ENCODE measurements around the gene GPRC5C. TPM values are rescaled to one million over a fixed set of nuclear protein-coding genes. Genes with fewer than 3 reads are reported as not detected.

GPRC5C gene
- polyA plus RNA-seq, 4 donors, result 116 to 145 (median 126) TPM

DNA sequence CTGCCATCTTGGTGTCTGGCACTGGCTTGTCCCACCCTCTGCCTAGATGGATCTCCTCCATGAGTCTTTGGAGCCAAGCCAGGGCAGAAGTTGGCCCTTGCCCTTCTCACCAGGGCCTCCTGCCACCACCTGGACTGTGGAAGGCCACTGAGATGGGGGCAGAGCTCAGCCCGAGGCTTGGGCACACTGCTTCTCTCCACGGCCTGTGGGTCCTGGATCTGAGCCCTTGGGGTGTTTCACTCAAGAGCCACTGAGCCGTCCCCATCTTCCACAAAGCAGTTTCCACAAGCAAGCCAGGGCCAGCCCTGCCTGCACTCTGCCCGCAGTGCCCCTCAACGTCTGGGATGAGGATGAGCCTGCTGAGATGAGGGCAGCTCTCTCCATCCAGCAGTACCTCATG, 17.9 kb downstream of the GPRC5C start:
- DNase-seq (ENCODE audit: low read depth in 4 of 4, low spot score in 3 of 4), result no peak

DNA sequence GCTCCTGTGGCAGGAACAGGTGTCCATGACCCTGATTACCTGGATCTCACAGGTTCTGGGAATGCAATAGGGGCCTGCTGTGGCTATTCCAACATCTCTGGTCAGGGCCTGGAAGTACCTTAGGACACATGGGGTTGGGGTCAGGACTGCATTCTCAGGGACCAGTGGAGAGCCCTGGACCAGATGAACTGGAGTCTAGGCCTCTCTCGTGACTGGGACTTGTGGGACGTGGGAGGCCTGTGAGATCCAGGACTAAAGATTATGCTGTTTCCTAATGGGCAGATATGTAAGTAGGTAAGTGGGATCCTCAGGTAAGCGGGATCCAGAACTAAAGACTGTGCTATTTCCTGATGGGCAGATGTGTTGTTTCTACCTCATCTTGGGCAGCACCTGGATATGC, 18.3 kb downstream of the GPRC5C start:
- no peak for DNase-seq (ENCODE audit: low read depth in 4 of 4, low spot score in 3 of 4)

DNA sequence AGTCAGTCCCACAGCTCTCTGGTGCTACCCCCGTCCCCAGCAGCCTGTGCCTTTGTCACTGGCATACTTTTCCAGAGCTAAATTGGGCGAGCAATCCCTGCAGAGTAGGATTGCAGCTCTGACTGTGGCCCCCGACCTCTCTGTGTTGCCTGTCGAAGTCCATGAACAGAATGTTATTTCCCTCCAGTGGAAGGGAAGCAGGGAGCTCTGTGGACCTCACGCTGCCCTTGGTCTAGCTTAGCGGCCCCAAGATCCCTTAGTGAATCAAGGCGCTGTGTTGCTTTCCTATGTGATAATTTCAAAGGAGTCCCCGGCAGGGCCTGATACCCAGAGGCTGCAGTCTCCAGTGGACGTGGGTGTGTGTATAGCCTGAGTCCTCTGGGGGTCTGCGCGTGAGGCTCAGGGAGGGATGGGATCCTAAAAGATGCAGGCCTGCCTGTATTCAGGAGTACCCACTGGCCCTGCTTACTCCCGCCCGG, 19.1 kb downstream of the GPRC5C start:
- DNase-seq (ENCODE audit: low read depth in 4 of 4, low spot score in 3 of 4), result no peak

DNA sequence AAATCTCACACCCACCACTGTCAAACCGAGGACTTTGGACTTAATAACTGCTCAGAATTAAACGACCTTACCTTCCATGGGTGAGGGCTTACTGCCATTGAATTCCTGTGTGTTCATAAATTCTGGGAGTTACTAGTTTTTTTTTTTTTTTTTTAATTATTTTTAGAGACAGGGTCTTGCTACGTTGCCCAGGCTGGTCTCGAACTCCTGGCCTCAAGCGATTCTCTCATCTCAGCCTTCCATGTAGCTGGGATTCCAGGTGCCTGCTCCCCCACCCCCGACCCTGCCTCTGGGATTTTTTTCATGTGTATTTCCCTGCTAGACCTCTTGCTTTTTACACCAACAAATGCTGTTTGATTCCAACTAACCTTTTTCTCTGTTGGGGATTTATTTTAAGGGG, 19.7 kb downstream of the GPRC5C start:
- no peak for DNase-seq (ENCODE audit: low read depth in 4 of 4, low spot score in 3 of 4)

DNA sequence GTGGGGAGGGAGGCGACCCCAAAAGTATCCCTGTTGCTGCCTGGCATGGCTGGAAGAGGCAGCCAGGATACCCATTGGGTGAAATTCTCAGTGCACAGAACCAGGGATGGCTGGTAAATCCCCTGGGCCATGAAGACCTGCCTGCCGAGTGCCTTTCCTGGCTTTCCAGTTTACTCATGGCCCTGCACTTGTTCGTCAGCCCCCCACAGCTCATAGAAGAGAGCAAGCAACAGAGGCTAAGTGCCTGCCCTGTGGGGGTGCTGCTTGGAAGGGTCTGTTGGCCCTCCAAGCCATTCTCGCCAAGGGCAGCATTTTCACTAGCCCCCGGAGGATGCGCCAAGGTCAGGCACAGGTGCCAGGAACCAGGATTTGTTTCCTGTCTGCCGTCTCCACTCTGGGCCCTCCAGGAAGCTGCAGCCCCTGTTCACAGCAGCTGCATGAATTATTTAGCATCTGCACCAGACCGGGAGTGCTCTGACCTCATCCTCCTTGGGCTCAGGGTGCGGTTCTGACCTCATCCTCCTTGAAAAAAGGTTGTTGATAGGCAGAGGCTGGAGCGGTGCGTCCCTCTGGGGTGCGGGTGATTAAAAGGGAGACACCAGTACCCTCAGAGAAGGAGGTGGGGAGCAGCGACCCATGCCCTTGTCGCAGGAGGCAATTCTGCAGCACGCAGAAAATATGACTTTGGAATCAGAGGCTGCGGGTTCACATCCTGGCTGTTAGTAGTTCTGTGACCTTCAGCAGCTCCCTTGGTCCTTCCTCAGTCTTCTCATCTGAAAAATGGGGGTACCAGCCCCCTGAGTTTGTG, 20.3 kb downstream of the GPRC5C start:
- no peak for DNase-seq (ENCODE audit: low read depth in 4 of 4, low spot score in 3 of 4)

DNA sequence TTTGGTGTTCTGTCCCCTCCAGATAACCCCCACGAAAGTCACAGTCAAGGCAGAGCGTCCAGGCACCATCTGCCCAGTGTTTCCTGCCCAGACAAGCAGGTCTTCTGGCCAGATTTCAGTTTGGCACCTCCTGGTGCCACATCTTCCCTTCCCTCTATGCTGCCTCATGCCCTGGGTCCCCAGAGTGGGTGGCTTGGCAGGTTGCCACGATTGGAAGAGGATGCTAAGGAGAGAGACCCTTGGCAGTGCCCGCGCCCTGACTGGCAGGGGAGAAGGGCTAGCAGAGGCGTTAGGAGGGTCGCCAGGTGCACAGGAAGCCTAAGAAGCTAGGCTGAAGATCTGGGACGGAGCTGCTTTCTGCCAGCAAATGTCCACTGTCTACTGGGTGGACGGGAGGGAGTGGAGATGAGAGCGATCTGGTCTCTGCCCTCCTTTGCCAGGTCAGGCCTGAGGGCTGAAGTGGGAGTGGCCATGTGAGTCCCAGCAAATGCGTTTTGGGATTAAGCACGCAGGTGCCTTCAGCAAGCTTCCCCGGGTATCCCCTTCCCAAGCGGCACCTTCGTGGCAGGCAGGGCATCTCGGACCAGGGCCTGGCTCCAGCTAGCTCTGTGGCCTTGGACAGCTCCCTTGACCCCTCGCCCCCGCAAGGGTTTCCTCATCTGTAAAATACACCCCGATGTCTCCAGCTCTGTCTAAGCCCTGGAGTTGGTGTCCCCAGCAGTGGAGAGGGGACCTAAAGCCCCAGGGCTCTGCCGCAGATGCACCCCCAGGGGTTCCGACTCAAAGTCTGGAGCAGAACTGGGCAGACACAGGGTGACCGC, 21.2 kb downstream of the GPRC5C start:
- DNase-seq (ENCODE audit: low read depth in 4 of 4, low spot score in 3 of 4), result no peak

DNA sequence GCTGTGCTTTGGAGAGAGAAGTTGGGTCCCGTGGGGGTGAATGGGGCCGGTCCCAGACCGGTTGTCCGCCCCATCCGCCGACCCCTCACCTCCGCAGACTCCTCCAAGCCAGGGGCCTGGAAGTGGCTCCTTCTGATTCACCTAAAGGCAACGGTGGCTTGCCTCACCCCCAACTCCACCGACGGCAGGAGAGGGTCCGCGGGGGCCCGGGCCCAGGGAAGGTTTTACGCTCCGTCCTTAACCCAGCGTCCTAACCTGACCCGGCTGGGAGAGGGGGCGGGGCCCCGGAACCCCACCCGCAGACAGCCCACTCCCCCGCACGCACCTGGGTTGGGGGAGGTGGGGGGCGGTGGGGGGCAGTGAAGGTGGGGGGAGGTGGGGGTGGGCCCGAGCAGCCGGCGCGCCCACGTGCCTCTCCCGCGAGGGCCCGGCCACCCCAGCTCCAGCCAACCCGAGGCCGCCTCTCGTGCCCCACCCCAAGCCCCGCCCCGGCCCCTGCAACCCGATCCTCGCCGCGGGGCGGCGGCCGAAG, 21.8 kb downstream of the GPRC5C start:
- DNase-seq (ENCODE audit: low read depth in 4 of 4, low spot score in 3 of 4), result no peak

DNA sequence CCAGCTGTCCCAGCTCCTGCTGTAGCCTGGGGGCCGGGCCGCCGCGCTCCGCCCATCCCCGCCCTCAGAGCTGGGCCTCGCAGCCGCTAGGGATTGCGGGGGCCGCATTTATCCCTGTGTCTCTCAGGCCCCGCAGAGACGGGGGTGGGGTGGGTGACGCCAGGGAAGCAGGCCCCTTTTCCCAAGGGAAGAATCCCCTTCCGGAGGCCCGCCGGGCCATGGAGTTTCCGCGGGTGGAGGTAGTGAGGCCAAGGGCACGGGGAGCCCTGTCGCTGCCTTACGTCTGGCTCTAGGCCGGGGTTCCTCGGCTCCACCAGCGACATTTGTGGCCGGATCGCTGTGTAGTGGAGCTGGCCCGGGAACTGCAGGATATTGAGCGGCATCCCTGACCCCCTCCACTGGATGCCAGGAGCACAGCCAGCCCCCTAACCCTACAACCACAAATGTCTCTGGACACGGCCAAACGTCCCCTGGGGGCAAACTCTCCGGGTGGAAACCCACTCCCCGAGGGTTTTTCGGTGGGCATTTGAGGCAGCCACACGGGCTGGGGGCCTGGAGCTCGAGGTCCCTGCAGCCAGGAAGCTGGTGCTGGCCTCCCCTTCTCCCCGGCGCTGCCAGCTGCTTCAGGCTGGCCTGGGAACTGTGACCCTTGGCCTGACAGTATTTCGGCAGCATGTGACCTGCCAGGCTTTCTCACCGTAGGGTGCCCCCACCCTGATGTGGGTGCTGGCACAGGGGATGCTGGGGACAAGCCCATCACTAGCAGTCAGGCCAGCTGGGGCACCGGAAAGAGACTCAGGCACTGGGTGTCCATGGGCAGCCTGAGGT, 22.5 kb downstream of the GPRC5C start:
- peak in 3 of 4 donors; percentile 82 to 88 (median 86) for DNase-seq (ENCODE audit: low read depth in 4 of 4, low spot score in 3 of 4)

DNA sequence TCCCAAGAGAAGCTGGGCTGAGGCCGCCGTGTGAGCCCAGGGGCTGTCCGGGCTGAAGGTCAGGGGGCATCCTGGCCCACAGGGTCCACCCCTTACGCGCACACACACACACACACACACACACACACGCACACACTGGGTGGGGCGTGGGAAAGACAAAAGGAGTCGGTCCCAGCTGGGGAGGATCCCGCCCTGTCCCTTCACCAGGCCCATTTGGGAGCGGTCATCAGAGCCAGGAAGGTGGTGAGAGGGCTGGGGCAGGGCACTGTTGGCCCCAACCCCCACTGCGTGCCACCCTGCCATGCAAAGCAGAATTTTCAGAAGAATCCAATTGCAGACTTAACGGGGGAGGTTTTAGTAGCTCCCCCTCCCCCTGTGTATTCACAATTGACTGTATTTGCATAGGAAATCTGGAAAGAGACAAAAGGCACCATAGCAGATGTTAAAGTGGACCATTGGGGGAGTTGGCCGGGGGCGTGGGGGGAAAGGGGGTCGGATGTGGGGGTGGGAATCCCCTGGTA, 23.2 kb downstream of the GPRC5C start:
- no peak for DNase-seq (ENCODE audit: low read depth in 4 of 4, low spot score in 3 of 4)

DNA sequence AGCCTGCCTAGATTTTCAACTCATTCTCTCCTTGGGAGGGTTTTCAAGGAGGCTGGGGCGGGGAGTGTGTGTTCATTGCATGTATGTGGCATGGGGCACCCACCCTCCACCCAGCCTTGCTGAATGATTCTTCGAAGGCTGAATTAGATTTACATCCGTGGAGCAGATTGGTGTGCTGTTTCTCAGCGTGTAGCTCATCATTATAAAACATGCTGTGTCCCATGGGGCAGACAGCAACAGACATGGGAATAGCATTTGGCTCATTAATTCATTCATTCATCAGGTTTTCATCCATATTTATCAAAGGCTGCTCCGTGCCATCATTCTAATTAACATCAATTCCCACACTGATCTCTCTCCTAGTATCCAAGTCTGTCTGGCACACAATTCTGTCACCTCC, 23.9 kb downstream of the GPRC5C start:
- DNase-seq (ENCODE audit: low read depth in 4 of 4, low spot score in 3 of 4), result no peak

DNA sequence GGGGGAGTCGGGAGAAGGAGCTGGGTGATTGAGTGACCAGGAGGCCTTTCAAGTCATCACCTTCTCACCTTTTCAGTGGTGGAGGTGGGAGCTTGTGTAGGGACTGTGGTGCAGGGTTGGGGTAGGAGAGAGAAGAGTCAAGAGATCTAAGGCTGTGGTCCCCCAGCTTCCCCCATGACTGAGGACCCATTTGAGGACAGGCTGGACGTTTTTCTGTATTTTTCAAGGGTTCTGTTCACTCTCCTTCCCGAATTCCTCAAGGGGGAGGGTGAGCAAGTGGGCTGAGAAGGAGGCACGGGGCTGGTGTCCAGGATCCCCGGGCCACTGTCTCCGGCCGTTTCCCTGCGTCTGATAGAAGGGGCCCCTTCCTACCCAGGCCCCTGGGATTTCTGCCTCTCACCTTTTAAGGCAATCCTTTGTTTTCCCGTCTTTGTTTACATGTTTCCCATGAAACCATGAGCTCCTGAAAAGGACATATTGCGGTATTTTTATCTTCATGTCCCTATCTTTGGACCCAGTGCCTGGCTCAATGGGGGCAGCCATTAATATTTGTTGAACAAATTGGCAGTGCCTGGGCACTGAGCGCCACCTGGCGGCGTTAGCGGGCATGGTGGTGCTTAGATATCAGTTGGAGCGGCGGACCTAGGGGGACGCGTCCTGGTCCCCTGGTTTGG, 25.4 kb downstream of the GPRC5C start:
- no peak for DNase-seq (ENCODE audit: low read depth in 4 of 4, low spot score in 3 of 4)

DNA sequence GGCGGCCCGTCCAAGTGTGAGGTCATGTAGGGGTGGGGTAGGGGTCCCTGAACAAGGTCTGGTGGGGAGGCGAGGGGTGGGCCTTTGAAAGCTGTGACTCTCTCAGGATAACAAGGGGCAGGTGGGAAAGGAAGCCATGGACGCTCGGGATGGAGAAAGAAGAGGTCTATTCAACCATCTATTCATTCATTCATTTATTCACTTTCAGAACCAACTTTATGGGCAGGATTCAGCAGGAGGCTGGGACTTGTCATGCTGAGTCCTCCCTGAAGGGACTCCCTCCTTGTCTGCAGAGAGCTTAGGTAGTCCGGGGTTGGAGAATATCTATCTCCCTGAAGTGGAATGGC, 25.9 kb downstream of the GPRC5C start:
- DNase-seq (ENCODE audit: low read depth in 4 of 4, low spot score in 3 of 4), result no peak

DNA sequence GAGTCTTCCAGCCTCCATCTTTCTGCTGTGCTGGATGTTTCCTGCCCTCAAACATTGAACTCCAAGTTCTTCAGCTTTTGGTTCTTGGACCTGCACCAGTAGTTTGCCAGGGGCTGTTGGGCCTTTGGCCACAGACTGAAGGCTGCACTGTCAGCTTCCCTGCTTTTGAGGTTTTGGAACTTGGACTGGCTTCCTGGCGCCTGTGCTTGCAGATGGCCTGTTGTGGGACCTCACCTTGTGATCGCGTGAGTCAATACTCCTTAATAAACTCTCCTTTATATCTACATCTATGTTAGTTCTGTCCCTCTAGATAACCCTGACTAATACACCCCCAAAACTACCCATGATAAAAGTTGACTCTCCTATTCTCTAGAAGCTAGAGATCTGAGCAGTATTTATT, 26.9 kb downstream of the GPRC5C start:
- DNase-seq (ENCODE audit: low read depth in 4 of 4, low spot score in 3 of 4), result no peak

DNA sequence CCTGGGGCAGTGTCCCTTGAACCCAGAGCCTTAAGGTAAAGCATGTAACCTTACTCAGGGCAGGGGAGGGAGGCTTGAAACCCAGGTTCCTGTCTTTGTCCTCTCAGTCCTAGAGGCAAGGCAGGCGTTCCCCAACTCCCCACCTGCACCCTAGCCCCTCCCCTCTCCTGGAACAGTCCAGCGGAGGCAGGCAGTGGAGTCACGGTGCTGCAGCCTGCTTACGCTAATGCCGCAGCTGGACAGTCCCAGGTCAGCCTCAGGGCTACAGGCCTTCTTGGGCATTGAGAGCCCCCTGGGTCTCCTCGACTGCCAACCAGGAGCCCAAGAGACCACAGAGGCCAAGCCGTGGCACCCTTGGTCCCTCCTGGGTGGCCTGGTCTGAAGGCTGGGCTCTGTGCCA, 27.7 kb downstream of the GPRC5C start:
- no peak for DNase-seq (ENCODE audit: low read depth in 4 of 4, low spot score in 3 of 4)

DNA sequence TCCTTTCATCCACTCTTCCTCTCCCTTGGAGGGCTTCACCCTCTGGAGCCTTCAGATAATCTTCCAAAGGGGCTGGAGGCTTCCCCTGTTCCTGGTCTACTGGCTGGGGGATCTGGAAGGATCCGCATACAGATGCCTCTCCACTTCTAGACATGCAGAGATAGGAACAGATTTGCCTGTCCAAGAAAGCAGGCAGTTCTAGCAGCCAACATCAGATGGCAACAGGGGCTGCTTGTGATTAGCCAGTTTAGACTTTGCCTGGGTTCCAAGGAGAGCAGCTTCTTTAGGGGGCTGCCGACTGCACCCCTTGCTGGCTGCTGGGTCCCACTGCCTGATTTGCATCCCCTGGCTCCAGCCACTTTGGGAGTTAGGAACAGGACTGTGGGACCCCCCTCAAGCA, 28.4 kb downstream of the GPRC5C start:
- DNase-seq (ENCODE audit: low read depth in 4 of 4, low spot score in 3 of 4), result no peak

DNA sequence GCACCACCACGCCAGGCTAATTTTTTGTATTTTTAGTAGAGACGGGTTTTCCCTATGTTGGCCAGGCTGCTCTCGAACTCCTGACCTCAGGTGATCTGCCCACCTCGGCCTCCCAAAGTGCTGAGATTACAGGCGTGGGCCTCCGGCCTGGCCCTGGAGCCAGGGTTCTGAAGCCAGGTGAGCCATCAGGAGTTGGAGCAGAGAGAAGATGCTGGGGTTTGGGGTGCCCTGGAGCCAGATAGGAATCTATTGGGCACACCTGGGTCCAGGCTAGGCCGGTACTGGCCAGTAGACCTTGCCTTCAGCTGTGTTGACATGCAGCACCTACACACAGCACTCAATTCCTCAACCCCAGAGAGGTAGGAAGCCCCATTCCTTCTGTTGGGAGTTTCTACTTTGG, 29.1 kb downstream of the GPRC5C start:
- no peak for DNase-seq (ENCODE audit: low read depth in 4 of 4, low spot score in 3 of 4)

DNA sequence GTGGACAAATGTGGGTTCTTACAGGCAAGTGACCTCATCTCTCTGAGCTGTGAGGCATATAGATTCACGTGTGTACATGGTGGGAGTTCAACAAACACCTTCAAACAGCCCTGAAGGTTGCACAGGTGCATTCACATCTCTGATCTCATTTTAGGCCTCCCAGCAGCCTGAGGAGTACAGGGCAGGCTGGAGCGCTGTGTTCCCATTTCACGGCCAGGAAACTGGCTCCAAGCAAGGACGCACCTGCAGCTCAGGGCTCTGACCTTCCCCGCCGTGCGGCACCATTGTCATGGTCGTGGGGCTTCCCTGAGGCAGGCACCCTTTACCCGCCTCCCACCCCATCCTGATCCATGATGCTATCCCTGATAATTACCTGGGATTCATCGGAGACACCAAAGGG, 29.7 kb downstream of the GPRC5C start:
- DNase-seq (ENCODE audit: low read depth in 4 of 4, low spot score in 3 of 4), result no peak

DNA sequence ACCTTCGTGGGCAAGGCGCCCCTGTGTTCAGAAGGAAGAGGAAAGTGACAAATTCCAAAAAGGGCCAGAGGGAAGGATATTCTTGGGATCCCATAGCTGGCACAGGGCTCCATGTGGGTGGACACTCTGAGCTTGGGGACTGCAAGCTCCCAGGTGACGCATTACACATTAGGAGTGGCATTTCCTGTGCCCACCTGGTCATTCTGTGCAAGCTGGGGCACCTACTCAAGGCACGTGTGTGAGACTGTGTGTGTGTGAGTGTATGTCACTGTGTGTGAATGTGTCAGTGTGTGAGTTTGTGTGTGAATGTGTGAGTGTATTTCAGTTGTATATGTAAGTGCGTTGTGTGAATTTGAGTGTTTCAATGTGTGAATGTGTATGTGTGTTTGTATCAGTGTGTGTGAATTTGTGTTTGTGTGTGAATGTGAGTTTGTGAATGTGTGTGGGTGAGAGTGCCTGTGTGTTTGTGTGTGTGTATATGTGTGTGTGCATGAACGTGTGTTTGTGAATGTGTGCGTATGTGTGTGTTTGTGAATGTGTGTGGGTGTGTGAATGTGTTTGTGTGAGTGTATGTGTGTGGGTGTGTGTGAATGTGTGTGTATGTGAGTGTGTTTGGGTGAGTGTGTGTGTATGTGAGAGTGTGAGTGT, 33.0 kb downstream of the GPRC5C start:
- DNase-seq (ENCODE audit: low read depth in 4 of 4, low spot score in 3 of 4), result no peak

DNA sequence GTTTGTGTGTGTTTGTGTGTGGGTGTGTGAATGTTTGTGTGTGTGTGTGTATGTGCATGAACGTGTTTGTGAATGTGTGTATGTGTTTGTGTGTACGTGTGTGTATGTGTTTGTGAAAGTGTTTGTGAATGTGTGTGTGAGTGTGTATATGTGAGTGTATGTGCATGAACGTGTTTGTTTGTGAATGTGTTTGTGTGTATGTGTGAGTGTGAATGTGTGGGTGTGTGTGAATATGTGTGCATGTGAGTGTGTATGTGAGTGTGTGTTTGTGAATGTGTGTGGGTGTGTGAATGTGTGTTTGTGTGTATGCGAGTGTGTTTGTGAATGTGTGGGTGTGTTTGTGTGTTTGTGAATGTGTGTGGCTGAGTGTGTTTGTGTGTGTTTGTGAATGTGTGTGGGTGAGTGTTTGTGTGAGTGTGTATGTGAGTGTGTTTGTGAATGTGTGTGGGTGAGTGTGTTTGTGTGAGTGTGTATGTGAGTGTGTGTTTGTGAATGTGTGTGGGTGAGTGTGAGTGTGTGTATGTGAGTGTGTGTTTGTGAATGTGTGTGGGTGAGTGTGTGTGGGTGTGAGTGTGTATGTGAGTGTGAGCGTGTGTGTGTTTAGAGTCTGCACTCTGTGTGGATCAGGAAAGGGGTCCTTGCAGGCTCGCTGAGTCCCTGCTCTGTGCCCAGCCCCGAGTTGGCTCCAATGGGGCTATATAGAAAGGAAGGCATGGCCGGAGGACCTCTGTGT, 33.7 kb downstream of the GPRC5C start:
- DNase-seq (ENCODE audit: low read depth in 4 of 4, low spot score in 3 of 4), result no peak

Measured in right renal pelvis (tissue), 4 donors.